RWPE1 (cell line): ENCODE data around the gene MYO7B.

ENCODE experiments used
- CTCF ChIA-PET: fragments of 350-600 bp; sonication (Branson Sonifier 250); formaldehyde crosslinking; extraction: SDS; loops from one replicate; lab custom pipeline; 2021; lab: Yijun Ruan, JAX
- POLR2A ChIA-PET: fragments of 400-600 bp; formaldehyde crosslinking; extraction: SDS; loops from one replicate; lab custom pipeline; 2020; ENCODE audit warnings: antibody characterized with exemption; ENCODE audit not compliant: low non-redundant PET; lab: Yijun Ruan, JAX
- DNase-seq: peaks from one replicate; pipeline ENCODE4 v3.0.0; 2012; ENCODE audit warnings: low spot score
- H3K27ac ChIP-seq: fragments of 450-650 bp; 2 replicates; pipeline ENCODE4 v1.5.1; 2017
- CTCF ChIP-seq: fragments of 450-650 bp; conservative IDR thresholded peaks from 2 replicates; pipeline ENCODE4 v1.5.1; 2017; ENCODE audit warnings: low read depth, mild to moderate bottlenecking

MYO7B gene

GRCh38 chr2:127626917-127627739, 91.6 kb downstream of the MYO7B start:
- ChIA-PET POLR2A (no interaction called here), CTCF (interaction anchor here (0.6 kb wide), 1 partner anchor 36 kb away, joined by 6 read pairs; no protein-coding TSS in a partner anchor)
- DNase-seq, result no peak
- TF ChIP-seq CTCF, result no peak
- no peak overlapping the region for H3K27ac ChIP-seq

- ChIA-PET POLR2A (no interaction called here), CTCF (no interaction called here)
- no peak for DNase-seq
- no peak overlapping the region for H3K27ac ChIP-seq
- TF ChIP-seq CTCF, result no peak
Measured at GRCh38 chr2:127627740-127628571, 92.5 kb downstream of the MYO7B start.

GRCh38 chr2:127628767-127629614, 93.5 kb downstream of the MYO7B start:
- ChIA-PET CTCF (no interaction called here), POLR2A (no interaction called here)
- no peak for DNase-seq
- TF ChIP-seq CTCF, result no peak
- no peak overlapping the region for H3K27ac ChIP-seq

GRCh38 chr2:127629637-127630036, 94.2 kb downstream of the MYO7B start:
- no peak overlapping the region for H3K27ac ChIP-seq
- POLR2A ChIA-PET, result no interaction called here
- CTCF ChIA-PET, result interaction anchor here (0.6 kb wide), 1 partner anchor 56 kb away, joined by 4 read pairs; no protein-coding TSS in a partner anchor
- DNase-seq, result no peak
- TF ChIP-seq CTCF, result no peak

GRCh38 chr2:127630096-127630863, 94.8 kb downstream of the MYO7B start:
- TF ChIP-seq CTCF, result no peak
- no peak for DNase-seq
- CTCF ChIA-PET, result interaction anchor here (0.5 to 0.6 kb wide), 2 partner anchors 17 to 56 kb away, joined by 3 to 4 read pairs; no protein-coding TSS in a partner anchor
- no peak overlapping the region for H3K27ac ChIP-seq
- POLR2A ChIA-PET, result no interaction called here
